ENCODE results near the gene C6orf141. TPM values are rescaled to one million over a fixed set of nuclear protein-coding genes. Genes with fewer than 3 reads are reported as not detected.
"Not testable (repeated sequence)": the region's sequence is repeated elsewhere in the genome, so short reads cannot be mapped to it uniquely, and the experiment has no call there.

Gene C6orf141
- total RNA-seq, 1 donor from 2014 or later: not detected

GRCh38 chr6:49565261-49565660 lies 14.8 kb downstream of the C6orf141 start:
- H3K4me1 Mint-ChIP-seq (ENCODE audit: low read depth): no peaks in the 10 kb centered on the region

GRCh38 chr6:49565855-49566254 lies 15.4 kb downstream of the C6orf141 start:
- no peaks in the 10 kb centered on the region for H3K4me1 Mint-ChIP-seq (ENCODE audit: low read depth)
- no peak for DNase-seq (ENCODE audit: low spot score)
- no peaks in the 10 kb centered on the region for H3K9me3 Mint-ChIP-seq
- H3K27me3 Mint-ChIP-seq (ENCODE audit: insufficient read depth): peaks cover 8% of the 10 kb centered on the region
- H3K27ac Mint-ChIP-seq: no peak overlapping the region
- H3K4me3 Mint-ChIP-seq: no peak overlapping the region
- intact Hi-C loops (cut with micrococcal nuclease): no loop called here
- no peaks in the 10 kb centered on the region for H3K36me3 Mint-ChIP-seq (ENCODE audit: low read depth)

More at GRCh38 chr6:49565261-49565660, 14.8 kb downstream of the C6orf141 start:
- intact Hi-C loops (cut with micrococcal nuclease): no loop called here
- Mint-ChIP-seq H3K27ac (no peak overlapping the region), H3K9me3 (no peaks in the 10 kb centered on the region), H3K27me3 (ENCODE audit: insufficient read depth) (peaks cover 8% of the 10 kb centered on the region), H3K36me3 (ENCODE audit: low read depth) (no peaks in the 10 kb centered on the region), H3K4me3 (no peak overlapping the region)
- no peak for DNase-seq (ENCODE audit: low spot score)

GRCh38 chr6:49570474-49571079 lies 20.1 kb downstream of the C6orf141 start:
- Mint-ChIP-seq H3K27me3 (ENCODE audit: insufficient read depth) (peaks cover 5% of the 10 kb centered on the region), H3K36me3 (ENCODE audit: low read depth) (no peaks in the 10 kb centered on the region), H3K4me1 (ENCODE audit: low read depth) (no peaks in the 10 kb centered on the region), H3K9me3 (no peaks in the 10 kb centered on the region), H3K4me3 (no peak overlapping the region), H3K27ac (no peak overlapping the region)
- intact Hi-C loops (cut with micrococcal nuclease): no loop called here
- no peak for DNase-seq (ENCODE audit: low spot score)

GRCh38 chr6:49576618-49577017 lies 26.1 kb downstream of the C6orf141 start:
- Mint-ChIP-seq H3K4me3 (no peak overlapping the region), H3K36me3 (ENCODE audit: low read depth) (no peaks in the 10 kb centered on the region), H3K9me3 (peaks cover 4% of the 10 kb centered on the region), H3K4me1 (ENCODE audit: low read depth) (no peaks in the 10 kb centered on the region), H3K27ac (no peak overlapping the region), H3K27me3 (ENCODE audit: insufficient read depth) (peaks cover 7% of the 10 kb centered on the region)
- intact Hi-C loops (cut with micrococcal nuclease): no loop called here
- no peak for DNase-seq (ENCODE audit: low spot score)

GRCh38 chr6:49579649-49580048 lies 29.2 kb downstream of the C6orf141 start:
- intact Hi-C loops (cut with micrococcal nuclease): no loop called here
- Mint-ChIP-seq H3K4me1 (ENCODE audit: low read depth) (no peaks in the 10 kb centered on the region), H3K4me3 (no peak overlapping the region), H3K36me3 (ENCODE audit: low read depth) (no peaks in the 10 kb centered on the region), H3K27me3 (ENCODE audit: insufficient read depth) (peaks cover 5% of the 10 kb centered on the region), H3K9me3 (peaks cover 4% of the 10 kb centered on the region), H3K27ac (no peak overlapping the region)
- no peak for DNase-seq (ENCODE audit: low spot score)

GRCh38 chr6:49582529-49582928 lies 32.1 kb downstream of the C6orf141 start:
- peaks cover 4% of the 10 kb centered on the region for H3K9me3 Mint-ChIP-seq

GRCh38 chr6:49587262-49587661 lies 36.8 kb downstream of the C6orf141 start:
- H3K27ac Mint-ChIP-seq; H3K4me1 Mint-ChIP-seq (ENCODE audit: low read depth); DNase-seq (ENCODE audit: low spot score); H3K9me3 Mint-ChIP-seq; H3K4me3 Mint-ChIP-seq; H3K36me3 Mint-ChIP-seq (ENCODE audit: low read depth); intact Hi-C loops (cut with micrococcal nuclease); H3K27me3 Mint-ChIP-seq (ENCODE audit: insufficient read depth): not testable (repeated sequence)

More at GRCh38 chr6:49582529-49582928, 32.1 kb downstream of the C6orf141 start:
- Mint-ChIP-seq H3K4me1 (ENCODE audit: low read depth) (no peaks in the 10 kb centered on the region), H3K27ac (no peak overlapping the region), H3K36me3 (ENCODE audit: low read depth) (no peaks in the 10 kb centered on the region), H3K27me3 (ENCODE audit: insufficient read depth) (peaks cover 2% of the 10 kb centered on the region), H3K4me3 (no peak overlapping the region)
- intact Hi-C loops (cut with micrococcal nuclease): no loop called here
- DNase-seq (ENCODE audit: low spot score): no peak

Other genes with a start within 250 kb of the C6orf141 start
- 13.0 and 13.4 TPM in 2 replicates for gene MMUT, start 87.4 kb upstream of the C6orf141 start, total RNA-seq
- 18.2 and 18.7 TPM in 2 replicates for gene CENPQ, start 87.3 kb upstream of the C6orf141 start, total RNA-seq
- not detected in 2 replicates for gene GLYATL3, start 50.7 kb upstream of the C6orf141 start, total RNA-seq
- not detected in 2 replicates for gene RHAG, start 86.2 kb downstream of the C6orf141 start, total RNA-seq
- not detected in 2 replicates for gene CRISP2, start 162.9 kb downstream of the C6orf141 start, total RNA-seq
- gene CRISP3, start 193.7 kb downstream of the C6orf141 start, total RNA-seq: not detected in 2 replicates
- gene PGK2, start 236.6 kb downstream of the C6orf141 start, total RNA-seq: not detected in 2 replicates